Right lobe of liver (tissue), 4 donors: ENCODE results near the gene IL13.

Experiments used
- CTCF ChIP-seq, 4 donors: fragments of 200-600 bp in 3 of 4; fragments of 450-650 bp in 1 of 4; IDR thresholded peaks; one replicate each; pipeline versions ENCODE4 v1.5.1 to v1.8.0; 2016 to 2022; ENCODE audit warnings: antibody characterized with exemption in 4 of 4, mild to moderate bottlenecking in 2 of 4
- POLR2A ChIP-seq: fragments of 450-650 bp; IDR thresholded peaks from one replicate; pipeline ENCODE4 v1.6.1; 2017; ENCODE audit warnings: antibody characterized with exemption, mild to moderate bottlenecking
- donor health status: DM: no; HTN: no; CAD: no.
- donor health status: DM: no; HTN: no; CAD: no.
- donor health status: DM: no; HTN: yes; CAD: no.

- TF ChIP-seq CTCF (IDR thresholded peaks at IDR 0.05) (no peak), POLR2A (no peak)
These were observed 45.1 kb upstream of the IL13 start for GRCh38 chr5:132612846-132613245.
